ENCODE results near the gene PDE6H. TPM values are rescaled to one million over a fixed set of nuclear protein-coding genes. Genes with fewer than 3 reads are reported as not detected.
A peak's percentile ranks its signal among the peaks of the same experiment; 100 is the strongest.

PDE6H gene
- total RNA-seq, 1 donor from 2014 or later = not detected

DNA sequence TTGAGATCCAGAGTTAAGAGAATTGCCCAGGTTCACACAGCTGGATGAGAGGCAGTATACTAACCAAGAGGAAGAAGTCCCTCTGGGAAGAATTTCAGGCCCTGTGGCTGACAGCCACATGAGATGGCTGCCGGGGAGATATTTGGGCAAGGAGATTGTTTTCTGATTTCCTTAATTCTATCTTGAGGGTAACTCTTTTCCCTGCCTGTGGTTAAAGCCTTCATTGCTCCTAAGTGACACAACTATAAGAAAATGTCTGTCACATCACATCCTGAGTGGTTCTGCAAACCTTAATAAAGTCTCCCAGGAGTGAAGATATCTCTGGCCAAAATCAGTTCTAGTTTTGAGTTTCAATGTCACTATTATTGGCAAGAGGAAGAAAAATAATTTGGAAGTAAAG is 21.0 kb upstream of the PDE6H start:
- no peak for DNase-seq (ENCODE audit: low read depth in 2 of 2)

DNA sequence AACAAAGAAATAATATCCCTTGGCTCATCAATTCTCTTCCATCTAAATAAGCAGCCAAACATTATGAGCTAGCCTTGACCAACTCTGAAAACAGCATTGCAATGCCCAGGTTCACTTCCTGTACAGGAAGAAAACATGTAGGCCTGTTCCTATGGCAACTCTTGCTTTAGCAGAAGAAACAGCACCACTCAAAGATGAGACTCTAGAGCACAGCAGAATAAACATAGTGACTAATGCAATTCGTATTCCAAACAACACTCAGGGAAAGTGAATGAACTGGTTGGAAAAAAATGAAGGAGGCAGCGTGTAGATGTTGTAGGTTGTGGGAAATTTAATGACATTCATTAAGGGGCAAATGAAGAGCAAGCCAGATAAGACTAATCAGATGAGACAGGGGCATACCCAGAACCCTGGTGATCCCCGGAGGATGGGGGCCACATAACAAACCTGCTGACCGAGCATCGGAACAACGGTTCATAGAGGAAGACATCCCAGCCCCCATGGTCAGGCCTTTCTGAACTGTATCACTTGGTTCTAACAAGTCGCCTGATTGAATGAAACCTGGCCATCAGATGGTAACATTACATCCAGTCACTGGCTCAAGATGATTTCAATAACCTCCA is 20.4 kb upstream of the PDE6H start:
- peak; percentile 98 to 100 for DNase-seq (ENCODE audit: low read depth in 2 of 2)

DNA sequence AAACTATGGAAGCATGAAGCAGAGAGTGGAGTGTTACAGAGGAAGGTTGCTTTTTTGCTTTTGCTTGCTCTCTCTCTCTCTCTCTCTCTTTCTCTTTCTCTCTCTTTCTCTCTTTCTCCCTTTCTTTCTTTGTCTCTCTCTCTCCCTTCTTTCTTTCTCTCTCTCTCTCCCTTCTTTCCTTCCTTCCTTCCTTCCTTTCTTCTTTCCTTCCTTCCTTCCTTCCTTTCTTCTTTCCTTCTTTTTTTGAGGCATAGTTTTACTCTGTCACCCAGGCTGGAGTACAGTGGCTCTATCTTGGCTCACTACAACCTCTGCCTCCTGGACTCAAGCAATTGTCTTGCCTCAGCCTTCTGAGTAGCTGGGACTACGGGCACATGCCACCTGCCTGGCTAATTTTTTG is 19.1 kb upstream of the PDE6H start:
- no peak for DNase-seq (ENCODE audit: low read depth in 2 of 2)

DNA sequence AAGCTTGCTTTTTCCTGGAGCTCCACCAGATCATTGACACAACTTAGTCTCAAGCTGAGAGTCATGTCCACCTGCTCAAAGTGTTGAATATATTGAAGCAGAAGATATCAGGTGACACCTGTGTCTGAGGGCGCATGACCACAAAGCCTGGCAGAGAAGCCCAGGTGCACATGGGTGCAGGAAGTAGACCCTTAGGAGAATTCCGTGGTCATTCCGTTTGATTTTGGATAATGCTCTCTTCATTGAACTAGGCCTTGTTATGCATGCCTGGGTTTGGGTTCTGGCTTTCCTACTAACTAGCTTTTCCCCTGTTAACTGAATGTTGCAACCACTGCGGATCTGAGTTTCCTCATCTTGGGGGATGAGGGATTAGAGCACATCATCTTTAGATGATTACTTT is 18.6 kb upstream of the PDE6H start:
- no peak for DNase-seq (ENCODE audit: low read depth in 2 of 2)

DNA sequence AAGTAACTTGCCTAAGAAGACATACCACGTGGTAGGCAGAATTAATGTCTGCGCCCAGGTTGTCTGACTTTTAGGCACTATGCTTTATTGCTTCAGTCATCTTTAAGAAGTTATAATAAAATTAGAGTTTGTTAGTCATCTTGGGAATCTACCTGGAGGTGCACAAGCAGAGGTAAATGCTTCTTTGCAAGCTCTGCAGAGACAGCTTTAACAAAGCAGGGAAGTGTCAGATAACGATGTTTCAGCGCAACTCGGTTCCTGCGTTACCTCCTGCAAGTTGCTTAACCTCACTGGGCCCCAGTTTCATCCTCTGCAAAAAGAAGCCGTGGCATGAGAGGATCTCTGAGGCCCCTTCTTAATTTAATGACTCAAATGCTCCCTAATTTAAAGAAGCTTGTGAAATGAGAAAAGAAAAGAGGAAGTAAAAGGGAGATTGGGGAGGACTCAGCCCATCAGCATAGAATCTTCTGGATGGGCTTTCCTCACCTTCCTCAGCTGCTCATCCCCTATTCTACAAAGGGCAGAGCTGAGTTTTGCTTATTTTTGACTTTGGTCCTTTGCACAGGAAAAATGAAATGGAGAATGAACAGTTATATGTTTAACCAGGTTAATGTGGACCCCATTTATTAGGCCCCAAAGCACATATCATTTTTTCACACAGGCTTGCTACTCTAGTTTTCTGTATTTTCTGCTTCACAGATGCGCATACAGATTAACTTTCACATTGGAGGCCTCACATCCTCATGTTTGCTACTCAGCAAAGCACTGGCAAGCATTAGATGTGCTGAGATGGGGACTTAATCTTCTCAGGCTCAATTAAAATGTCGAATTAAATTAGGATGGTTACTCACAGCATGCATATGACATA is 16.6 kb upstream of the PDE6H start:
- DNase-seq (ENCODE audit: low read depth in 2 of 2) = no peak

DNA sequence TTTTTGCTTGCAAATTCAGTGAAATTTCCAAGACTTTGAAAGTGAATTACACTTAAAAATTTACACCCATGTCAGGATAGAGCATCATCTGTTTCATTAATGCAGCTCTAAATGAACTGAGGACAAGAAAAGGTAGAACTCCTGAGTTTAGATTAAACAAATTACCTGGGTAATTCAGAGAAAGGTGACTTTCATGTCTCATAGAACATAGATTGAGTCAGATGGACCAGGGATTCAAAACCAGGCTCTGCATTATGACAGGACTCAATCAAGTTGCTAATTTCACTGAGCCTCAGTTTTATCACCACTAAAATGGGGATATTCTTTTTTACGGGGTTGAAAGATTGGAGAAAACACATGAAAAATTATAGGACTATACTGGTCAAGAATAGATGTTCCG is 15.9 kb upstream of the PDE6H start:
- no peak for DNase-seq (ENCODE audit: low read depth in 2 of 2)

DNA sequence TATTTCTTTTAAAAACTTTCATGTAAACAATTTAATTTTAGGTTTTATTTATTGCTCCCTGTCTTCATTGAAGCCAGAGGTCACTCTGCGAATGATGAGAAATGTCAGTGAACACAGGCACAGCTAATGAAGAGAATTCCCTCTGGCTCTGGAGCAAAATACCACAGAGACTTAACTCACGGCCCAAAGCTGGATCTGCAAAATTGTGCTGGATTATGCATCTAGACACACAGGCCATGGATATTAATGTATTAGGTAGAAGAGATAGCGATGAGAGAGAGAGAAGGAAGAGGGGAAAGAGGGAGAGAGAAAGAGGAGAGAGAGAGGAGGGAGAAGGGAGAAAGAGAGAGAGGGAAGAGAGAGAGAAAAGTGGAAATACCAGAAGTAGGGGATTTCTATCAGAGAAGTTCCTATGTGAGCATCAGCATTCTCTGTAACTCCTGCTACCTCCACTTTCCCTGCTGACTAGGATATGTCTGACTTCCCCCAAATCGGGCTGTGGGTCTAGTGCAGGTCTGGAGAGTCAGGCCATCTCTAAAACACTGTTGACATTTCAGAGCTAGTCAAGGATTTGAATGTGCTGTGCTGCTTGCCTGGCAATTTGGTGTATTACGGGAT is 15.2 kb upstream of the PDE6H start:
- DNase-seq (ENCODE audit: low read depth in 2 of 2) = no peak

DNA sequence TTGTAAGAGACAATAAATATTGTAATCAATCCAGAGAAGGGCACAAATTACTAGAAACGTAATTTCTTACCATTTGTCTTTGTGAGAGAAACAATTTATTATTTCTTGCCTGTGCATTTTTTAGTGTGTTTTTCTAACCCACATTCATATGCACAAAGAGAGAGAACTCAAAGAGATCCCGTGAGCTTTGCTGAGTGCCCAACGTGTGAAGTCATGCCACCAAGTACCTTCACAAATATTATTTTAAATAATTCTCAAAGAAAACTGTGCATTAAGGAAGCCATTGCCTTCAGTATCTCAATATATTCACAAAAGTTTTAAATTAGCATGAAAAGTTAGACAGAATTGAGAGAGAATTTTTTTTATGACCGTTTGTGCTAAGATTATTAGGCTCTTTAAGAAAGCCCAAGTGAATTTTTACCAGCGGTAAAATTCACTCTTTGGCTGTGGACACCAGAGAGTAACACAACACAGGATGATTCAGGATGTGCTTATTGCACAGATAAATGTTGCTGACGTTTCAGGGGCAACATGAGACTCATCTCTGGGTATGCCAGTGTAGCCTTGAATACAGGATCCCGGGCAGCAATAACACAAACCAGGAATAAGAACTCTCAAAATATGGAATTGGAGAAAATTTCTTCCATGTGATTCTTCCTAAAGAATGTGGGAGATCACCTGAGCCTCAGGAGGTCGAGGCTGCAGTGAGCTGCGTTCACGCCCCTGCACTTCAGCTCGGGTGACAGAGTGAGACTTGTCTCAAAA is 14.3 kb upstream of the PDE6H start:
- DNase-seq (ENCODE audit: low read depth in 2 of 2) = peak in 1 of 2 donors; percentile 27

DNA sequence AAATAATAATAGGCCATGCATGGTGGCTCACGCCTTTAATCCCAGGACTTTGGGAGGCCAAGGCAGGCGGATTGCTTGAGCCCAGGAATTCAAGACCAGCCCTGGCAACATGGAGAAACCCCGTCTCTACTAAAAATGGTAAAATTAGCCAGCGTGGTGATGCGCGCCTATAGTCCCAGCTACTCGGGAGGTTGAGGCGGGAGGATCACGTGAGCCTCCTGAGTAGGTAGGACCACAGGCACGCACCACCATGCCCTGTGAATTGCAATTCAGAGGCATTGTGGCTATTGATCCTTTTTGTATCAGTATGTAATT is 13.8 kb upstream of the PDE6H start:
- DNase-seq (ENCODE audit: low read depth in 2 of 2) = no peak

DNA sequence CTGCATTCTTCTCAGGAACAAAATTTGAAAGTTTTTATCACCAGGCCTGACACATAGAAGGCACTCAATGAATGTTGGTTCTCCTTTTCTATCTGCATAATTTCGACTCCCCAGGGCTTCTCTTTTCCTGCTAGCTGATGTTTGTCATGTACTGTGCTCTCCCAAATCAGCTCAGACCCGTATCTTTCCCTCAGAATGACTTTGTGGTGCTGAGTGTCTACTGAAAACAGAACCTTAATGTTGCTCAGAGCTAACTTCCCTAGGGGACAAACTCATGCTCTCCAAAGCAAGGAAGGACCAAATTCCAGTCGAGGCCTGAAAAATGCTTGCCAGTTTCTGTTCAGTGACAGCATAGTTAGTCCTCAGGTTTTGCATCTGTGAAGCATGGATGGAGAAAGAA is 13.4 kb upstream of the PDE6H start:
- DNase-seq (ENCODE audit: low read depth in 2 of 2) = no peak

DNA sequence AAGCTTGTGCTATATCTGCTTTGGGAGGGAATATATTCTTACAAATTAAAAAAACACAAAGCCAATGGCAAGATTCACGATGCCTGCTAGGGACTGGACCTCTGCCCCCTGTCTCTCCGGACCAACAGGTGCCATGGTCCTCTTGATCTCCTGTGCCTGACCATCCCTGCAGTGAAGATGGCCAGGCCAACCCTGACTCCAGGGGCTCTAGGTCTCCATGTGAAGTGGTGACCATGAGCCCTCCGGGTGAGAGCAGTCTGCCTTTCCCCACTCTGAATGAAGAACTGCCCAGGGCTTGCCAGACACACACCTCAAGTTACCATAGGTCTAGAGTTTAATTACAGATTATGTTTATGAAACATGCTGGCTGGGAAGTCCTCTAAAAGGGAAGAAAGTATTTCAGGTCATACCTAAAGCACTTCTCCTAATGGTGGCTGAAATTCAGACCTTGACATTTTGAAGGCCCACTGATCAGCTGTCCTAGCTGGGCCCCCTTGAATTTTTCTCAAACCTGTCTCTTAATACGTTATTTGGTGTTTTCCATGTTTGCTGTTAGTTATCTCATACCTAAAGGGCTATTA is 12.8 kb upstream of the PDE6H start:
- no peak for DNase-seq (ENCODE audit: low read depth in 2 of 2)

DNA sequence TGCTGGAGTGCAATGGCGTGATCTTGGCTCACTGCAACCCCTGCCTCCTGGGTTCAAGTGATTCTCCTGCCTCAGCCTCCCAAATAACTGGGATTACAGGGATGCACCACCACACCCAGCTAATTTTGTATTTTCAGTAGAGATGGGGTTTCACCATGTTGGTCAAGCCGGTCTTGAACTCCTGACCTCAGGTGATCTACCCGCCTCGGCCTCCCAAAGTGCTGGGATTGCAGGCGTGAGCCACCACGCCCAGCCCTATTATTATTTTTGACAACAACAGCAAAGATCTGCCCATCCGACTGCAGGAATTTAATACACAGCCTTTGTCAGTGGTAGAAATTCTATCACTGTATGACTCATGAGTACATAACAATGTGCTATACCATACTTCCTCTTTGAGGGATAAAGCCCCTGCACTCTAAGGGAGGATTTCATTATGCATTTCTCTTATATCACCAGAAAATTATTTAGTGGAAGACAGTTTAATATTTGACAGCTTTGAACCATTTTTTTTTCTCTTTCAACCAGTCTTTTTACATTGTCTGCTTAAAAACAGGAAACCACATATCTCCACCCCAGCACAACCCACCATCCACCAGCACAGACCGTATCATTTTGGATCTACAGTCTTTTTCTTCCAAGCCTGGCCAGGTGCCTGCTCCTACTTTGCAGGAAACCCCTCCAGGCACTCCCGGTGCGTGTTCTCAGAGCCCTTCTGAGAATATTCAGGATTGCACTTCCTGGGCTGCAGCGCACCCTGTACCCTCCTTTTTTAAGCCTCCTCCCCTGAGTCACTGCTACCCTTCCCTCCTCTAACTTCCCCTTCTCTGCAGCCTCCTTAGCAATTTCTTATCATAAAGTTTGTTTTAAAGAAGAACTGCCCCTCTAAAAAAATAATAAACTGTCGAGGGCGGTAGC is 12.0 kb upstream of the PDE6H start:
- peak; percentile 58 to 74 for DNase-seq (ENCODE audit: low read depth in 2 of 2)

DNA sequence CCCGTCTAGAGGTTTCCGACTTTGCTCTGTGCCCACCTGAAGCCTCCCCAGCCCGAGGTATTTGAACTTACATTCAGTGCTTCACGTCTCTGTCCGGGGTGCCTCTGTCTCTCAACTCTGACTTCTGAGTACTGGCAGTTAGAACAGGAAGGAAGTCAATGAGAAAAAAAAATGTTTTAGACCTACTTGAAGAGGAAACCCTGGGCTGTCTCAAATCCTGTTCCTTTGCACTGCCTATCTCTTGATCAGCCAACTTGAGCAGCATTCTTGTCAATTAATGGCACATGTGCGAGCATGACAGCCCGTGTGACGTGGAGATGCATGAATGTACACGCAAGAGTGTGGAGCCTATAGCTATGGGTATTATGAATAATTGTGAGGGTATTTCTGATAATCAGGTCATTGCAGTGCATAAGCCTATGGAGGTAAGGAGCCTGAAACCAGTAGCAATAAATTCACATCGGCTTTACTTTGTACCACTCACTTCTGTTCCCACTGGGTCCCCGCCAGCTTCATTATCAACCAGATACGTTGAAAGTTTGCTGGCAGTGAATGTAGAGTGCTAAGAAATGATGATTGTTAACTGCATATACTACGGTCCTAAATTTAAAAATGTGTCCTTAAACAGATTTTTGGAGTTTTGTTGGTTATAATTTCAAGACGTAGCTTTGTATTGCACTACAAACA is 11.2 kb upstream of the PDE6H start, which contains the start of gene ARHGDIB:
Gene ARHGDIB, minus strand, starts transcription at position 136 of the 687 bp plus-strand sequence. CDS start 10,889 bp downstream, outside the sequence.
- peak in 1 of 2 donors; percentile 93 for DNase-seq (ENCODE audit: low read depth in 2 of 2)

DNA sequence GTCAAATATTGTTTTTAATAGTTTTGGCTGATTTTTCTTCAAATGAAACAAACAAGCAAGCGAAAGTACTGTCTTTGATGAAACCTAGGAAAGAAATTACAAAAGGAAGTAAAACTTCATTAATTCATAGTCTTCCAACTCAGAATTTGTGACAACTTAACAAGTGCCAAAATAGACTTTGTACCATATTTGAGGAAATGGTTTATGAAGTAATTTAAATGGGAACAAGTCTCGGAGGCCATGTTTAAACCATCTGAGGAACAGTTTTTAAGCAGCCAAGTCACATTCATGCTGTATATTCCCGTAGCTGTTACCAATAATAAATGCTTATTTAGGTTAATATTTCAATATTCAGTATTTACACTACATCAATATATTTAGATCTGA is 10.7 kb upstream of the PDE6H start:
- peak in 1 of 2 donors; percentile 37 for DNase-seq (ENCODE audit: low read depth in 2 of 2)

DNA sequence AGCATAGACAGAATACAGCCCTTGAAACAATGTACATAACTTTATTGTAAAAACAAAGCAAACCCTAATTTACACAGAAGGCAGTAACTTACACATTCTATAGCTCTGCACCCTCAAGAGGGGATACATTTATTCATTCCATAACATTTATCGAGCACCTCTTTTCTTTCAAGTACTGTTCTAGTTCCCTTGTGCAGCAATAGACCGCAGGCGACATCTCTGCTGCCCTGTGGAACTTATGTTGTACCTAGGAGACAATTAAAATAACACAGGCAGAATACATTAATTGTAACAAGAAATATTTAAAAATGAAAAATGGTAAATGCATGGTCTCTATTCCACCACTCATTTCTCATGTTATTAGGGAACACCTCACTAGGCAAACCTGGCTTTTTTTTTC is 10.0 kb upstream of the PDE6H start:
- DNase-seq (ENCODE audit: low read depth in 2 of 2) = no peak

DNA sequence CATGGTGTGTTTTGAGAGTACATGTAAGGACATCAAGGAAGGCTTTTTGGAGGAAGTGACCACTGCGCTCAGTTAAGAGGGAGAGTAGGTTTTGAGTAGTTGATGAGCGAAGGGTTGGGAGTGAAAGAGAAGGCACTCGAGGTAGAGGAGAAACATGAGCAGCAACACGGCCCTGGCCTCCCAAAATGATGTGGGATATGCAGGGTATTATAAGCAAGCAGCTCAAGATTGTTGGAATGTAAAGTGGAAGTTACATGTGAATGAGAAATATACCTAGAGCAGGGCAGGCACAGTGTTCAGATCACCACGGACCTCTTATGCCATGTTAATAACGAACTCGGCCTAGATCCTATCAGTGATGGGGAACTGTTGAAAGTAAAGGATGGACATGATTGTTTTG is 9.3 kb upstream of the PDE6H start:
- no peak for DNase-seq (ENCODE audit: low read depth in 2 of 2)

DNA sequence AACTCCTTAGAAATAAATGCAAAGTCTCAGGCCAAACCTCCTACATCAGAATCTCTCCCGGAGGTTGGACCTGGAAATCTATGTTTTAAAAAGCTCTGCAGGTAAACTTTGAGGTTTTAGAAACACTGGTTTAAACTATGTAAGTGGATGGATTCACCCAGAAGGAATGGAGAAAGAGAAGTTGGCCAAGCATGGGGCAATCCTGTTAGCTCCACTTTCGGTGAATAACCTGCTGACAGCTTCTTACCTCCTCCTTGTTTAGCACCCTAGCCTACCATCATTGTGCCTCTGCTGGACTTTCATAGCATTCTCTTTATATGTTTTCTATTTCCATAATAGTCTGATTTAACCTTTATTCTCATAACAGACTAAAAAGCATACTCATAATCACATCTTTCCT is 8.4 kb upstream of the PDE6H start:
- DNase-seq (ENCODE audit: low read depth in 2 of 2) = no peak

DNA sequence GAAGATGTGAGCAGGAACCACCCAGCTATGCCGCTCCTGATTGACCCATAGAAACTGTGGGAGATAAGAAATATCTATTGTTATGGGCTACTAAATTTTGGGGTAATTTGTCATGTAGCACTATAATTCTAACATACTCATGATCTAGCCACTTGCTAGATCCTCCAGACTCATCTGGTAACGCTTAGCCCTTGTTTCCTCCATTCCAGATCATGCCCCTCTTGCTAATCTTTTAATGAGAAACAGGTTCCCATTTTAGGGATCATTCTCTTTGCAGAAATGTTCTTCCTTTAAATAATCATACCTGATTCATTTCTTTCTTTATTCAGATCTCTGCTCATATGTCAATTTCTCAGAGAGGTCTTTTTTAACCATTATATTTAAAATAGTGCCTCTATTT is 7.6 kb upstream of the PDE6H start:
- no peak for DNase-seq (ENCODE audit: low read depth in 2 of 2)

DNA sequence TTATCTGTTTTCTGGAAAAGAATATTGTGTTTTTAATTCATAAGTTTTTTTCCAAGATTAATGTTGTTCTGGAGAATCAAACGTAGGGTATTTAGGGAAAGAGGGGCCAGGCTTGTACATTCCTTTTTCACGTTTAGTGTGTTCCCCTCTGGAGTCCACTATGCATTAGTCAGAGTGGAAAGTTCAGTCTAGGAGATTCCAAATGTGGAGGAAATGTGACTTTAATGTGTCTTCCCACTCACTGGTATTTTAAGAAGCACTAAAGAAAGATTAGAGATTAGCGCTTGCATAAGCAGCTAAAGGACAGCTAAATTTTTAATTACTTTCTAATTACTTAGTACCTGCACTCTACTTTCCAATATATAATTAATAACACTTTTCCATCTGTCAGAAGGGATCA is 4.4 kb upstream of the PDE6H start:
- DNase-seq (ENCODE audit: low read depth in 2 of 2) = no peak

DNA sequence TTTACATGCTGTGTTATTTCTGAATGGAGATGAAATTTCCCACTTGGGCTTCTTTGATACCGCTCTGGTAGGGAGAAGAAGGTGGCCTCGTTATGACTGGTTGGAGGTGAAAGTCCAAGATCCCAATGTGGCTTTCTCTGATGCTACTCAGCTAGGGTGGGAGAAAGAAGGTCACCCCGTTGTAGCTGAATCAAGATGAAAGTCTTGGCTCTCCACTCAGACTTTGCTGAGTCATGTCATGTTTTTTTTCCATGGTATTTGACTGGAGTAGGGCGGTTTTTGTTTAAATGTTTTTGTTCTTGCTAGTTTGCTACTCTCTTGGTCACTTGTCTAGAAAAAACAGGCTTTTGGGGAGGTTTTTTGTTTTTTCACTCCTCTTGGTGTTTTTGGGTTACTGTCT is 2.4 kb upstream of the PDE6H start:
- DNase-seq (ENCODE audit: low read depth in 2 of 2) = no peak

All from lung microvascular endothelial cell (primary cell).